Dendritic cell treated with granulocyte-macrophage colony-stimulating factor and Interleukin-4, amounts not matched to agents 40 ng/mL and 50 ng/mL, for 4 days (primary cell): ENCODE results near the gene CTNNBL1.

Experiments used
- H3K27ac Mint-ChIP-seq: one replicate; pipeline ENCODE4 v1.8.0; 2022; ENCODE audit warnings: mild to moderate bottlenecking, mixed read lengths
- H3K27me3 Mint-ChIP-seq: one replicate; pipeline ENCODE4 v1.8.0; 2022; ENCODE audit warnings: mild to moderate bottlenecking, mixed read lengths
- H3K36me3 Mint-ChIP-seq: one replicate; pipeline ENCODE4 v1.8.0; 2022; ENCODE audit warnings: low read depth, mixed read lengths
- H3K4me1 Mint-ChIP-seq: one replicate; pipeline ENCODE4 v1.8.0; 2022; ENCODE audit warnings: low read depth, mixed read lengths
- H3K4me3 Mint-ChIP-seq: one replicate; pipeline ENCODE4 v1.8.0; 2022; ENCODE audit warnings: mild to moderate bottlenecking, moderate library complexity, mixed read lengths
- H3K9me3 Mint-ChIP-seq: one replicate; pipeline ENCODE4 v1.8.0; 2022; ENCODE audit warnings: mixed read lengths
- intact Hi-C: fragments of 100-400 bp; cut with micrococcal nuclease; formaldehyde crosslinking; loops from one replicate; pipeline ENCODE4 v1.15.0; 2022

CTNNBL1 gene

GRCh38 chr20:37885042-37885441 is 191.2 kb downstream of the CTNNBL1 start:
- no peaks in the 10 kb centered on the region for H3K36me3 Mint-ChIP-seq
- no peak overlapping the region for H3K27ac Mint-ChIP-seq
- H3K4me1 Mint-ChIP-seq, result no peaks in the 10 kb centered on the region
- no peak overlapping the region for H3K4me3 Mint-ChIP-seq
- no peaks in the 10 kb centered on the region for H3K9me3 Mint-ChIP-seq
- H3K27me3 Mint-ChIP-seq, result peaks cover 2% of the 10 kb centered on the region
- intact Hi-C loops, result no loop called here

- H3K4me1 Mint-ChIP-seq, result no peaks in the 10 kb centered on the region
- H3K27ac Mint-ChIP-seq, result no peak overlapping the region
- H3K4me3 Mint-ChIP-seq, result no peak overlapping the region
- intact Hi-C loops, result no loop called here
- no peaks in the 10 kb centered on the region for H3K36me3 Mint-ChIP-seq
- no peaks in the 10 kb centered on the region for H3K9me3 Mint-ChIP-seq
- peaks cover 2% of the 10 kb centered on the region for H3K27me3 Mint-ChIP-seq
These were observed 192.0 kb downstream of the CTNNBL1 start for GRCh38 chr20:37885593-37886503.

GRCh38 chr20:37886851-37887297 is 193.0 kb downstream of the CTNNBL1 start:
- Mint-ChIP-seq H3K27me3 (peaks cover 2% of the 10 kb centered on the region), H3K4me1 (no peaks in the 10 kb centered on the region), H3K9me3 (no peaks in the 10 kb centered on the region), H3K4me3 (no peak overlapping the region), H3K27ac (no peak overlapping the region), H3K36me3 (no peaks in the 10 kb centered on the region)
- intact Hi-C loops, result no loop called here

GRCh38 chr20:37888641-37889040 is 194.8 kb downstream of the CTNNBL1 start:
- no peaks in the 10 kb centered on the region for H3K36me3 Mint-ChIP-seq
- H3K4me1 Mint-ChIP-seq, result no peaks in the 10 kb centered on the region
- no peak overlapping the region for H3K27ac Mint-ChIP-seq
- no peak overlapping the region for H3K4me3 Mint-ChIP-seq
- intact Hi-C loops, result no loop called here
- no peaks in the 10 kb centered on the region for H3K9me3 Mint-ChIP-seq
- H3K27me3 Mint-ChIP-seq, result peaks cover 5% of the 10 kb centered on the region

GRCh38 chr20:37890108-37890507 is 196.3 kb downstream of the CTNNBL1 start:
- Mint-ChIP-seq H3K4me3 (no peak overlapping the region), H3K27ac (no peak overlapping the region), H3K27me3 (peaks cover 7% of the 10 kb centered on the region), H3K36me3 (no peaks in the 10 kb centered on the region), H3K9me3 (no peaks in the 10 kb centered on the region), H3K4me1 (no peaks in the 10 kb centered on the region)
- intact Hi-C loops, result no loop called here

- intact Hi-C loops, result no loop called here
- Mint-ChIP-seq H3K27me3 (peaks cover 7% of the 10 kb centered on the region), H3K9me3 (no peaks in the 10 kb centered on the region), H3K4me3 (no peak overlapping the region), H3K4me1 (no peaks in the 10 kb centered on the region), H3K27ac (no peak overlapping the region), H3K36me3 (no peaks in the 10 kb centered on the region)
These were observed 196.8 kb downstream of the CTNNBL1 start for GRCh38 chr20:37890643-37891042.

- no peaks in the 10 kb centered on the region for H3K9me3 Mint-ChIP-seq
- no peak overlapping the region for H3K4me3 Mint-ChIP-seq
- no peak overlapping the region for H3K27ac Mint-ChIP-seq
- intact Hi-C loops, result no loop called here
- H3K36me3 Mint-ChIP-seq, result no peaks in the 10 kb centered on the region
- H3K27me3 Mint-ChIP-seq, result peaks cover 8% of the 10 kb centered on the region
- no peaks in the 10 kb centered on the region for H3K4me1 Mint-ChIP-seq
These were observed 198.2 kb downstream of the CTNNBL1 start for GRCh38 chr20:37892001-37892400.

- Mint-ChIP-seq H3K4me1 (no peaks in the 10 kb centered on the region), H3K27ac (no peak overlapping the region), H3K36me3 (no peaks in the 10 kb centered on the region), H3K4me3 (no peak overlapping the region), H3K27me3 (peaks cover 12% of the 10 kb centered on the region), H3K9me3 (no peaks in the 10 kb centered on the region)
- intact Hi-C loops, result no loop called here
These were observed 199.9 kb downstream of the CTNNBL1 start for GRCh38 chr20:37893566-37894241.

GRCh38 chr20:37894454-37894853 is 200.6 kb downstream of the CTNNBL1 start:
- intact Hi-C loops, result no loop called here
- Mint-ChIP-seq H3K4me3 (no peak overlapping the region), H3K4me1 (no peaks in the 10 kb centered on the region), H3K36me3 (no peaks in the 10 kb centered on the region), H3K27me3 (peaks cover 17% of the 10 kb centered on the region), H3K9me3 (no peaks in the 10 kb centered on the region), H3K27ac (no peak overlapping the region)

GRCh38 chr20:37895166-37895565 is 201.3 kb downstream of the CTNNBL1 start:
- Mint-ChIP-seq H3K4me3 (no peak overlapping the region), H3K4me1 (no peaks in the 10 kb centered on the region), H3K27ac (no peak overlapping the region), H3K27me3 (peaks cover 22% of the 10 kb centered on the region), H3K36me3 (no peaks in the 10 kb centered on the region), H3K9me3 (no peaks in the 10 kb centered on the region)
- intact Hi-C loops, result no loop called here

GRCh38 chr20:37896932-37897548 is 203.2 kb downstream of the CTNNBL1 start:
- H3K27me3 Mint-ChIP-seq, result peaks cover 40% of the 10 kb centered on the region
- no peak overlapping the region for H3K4me3 Mint-ChIP-seq
- intact Hi-C loops, result no loop called here
- H3K4me1 Mint-ChIP-seq, result no peaks in the 10 kb centered on the region
- no peaks in the 10 kb centered on the region for H3K9me3 Mint-ChIP-seq
- H3K27ac Mint-ChIP-seq, result no peak overlapping the region
- H3K36me3 Mint-ChIP-seq, result no peaks in the 10 kb centered on the region

GRCh38 chr20:37898233-37899104 is 204.6 kb downstream of the CTNNBL1 start:
- intact Hi-C loops, result no loop called here
- H3K9me3 Mint-ChIP-seq, result no peaks in the 10 kb centered on the region
- no peak overlapping the region for H3K27ac Mint-ChIP-seq

More at GRCh38 chr20:37898233-37899104, 204.6 kb downstream of the CTNNBL1 start:
- peaks cover under 1% of the 10 kb centered on the region for H3K4me1 Mint-ChIP-seq
- no peaks in the 10 kb centered on the region for H3K36me3 Mint-ChIP-seq
- no peak overlapping the region for H3K4me3 Mint-ChIP-seq
- H3K27me3 Mint-ChIP-seq, result peaks cover 42% of the 10 kb centered on the region
